Ishikawa (cell line): ENCODE results near the gene C19orf44.

Experiments used
- CEBPB ChIP-seq: IDR thresholded peaks from 2 replicates; pipeline ENCODE4 v1.6.1; 2012
- CREB1 ChIP-seq: IDR thresholded peaks from 2 replicates; pipeline ENCODE4 v1.6.1; 2012; ENCODE audit warnings: low read depth
- EGR1 ChIP-seq: IDR thresholded peaks from 2 replicates; pipeline ENCODE4 v1.6.1; 2012
- EP300 ChIP-seq: IDR thresholded peaks from 2 replicates; pipeline ENCODE4 v1.6.1; 2012; ENCODE audit warnings: borderline replicate concordance
- FOXM1 ChIP-seq: IDR thresholded peaks from 2 replicates; pipeline ENCODE4 v1.6.1; 2012; ENCODE audit warnings: low read depth, borderline replicate concordance
- NFIC ChIP-seq: IDR thresholded peaks from 2 replicates; pipeline ENCODE4 v1.6.1; 2012
- RAD21 ChIP-seq: IDR thresholded peaks from 2 replicates; pipeline ENCODE4 v1.6.1; 2012; ENCODE audit warnings: low read depth
- TAF1 ChIP-seq: IDR thresholded peaks from 2 replicates; pipeline ENCODE4 v1.6.1; 2012; ENCODE audit warnings: low read depth, mild to moderate bottlenecking
- TCF12 ChIP-seq: IDR thresholded peaks from 2 replicates; pipeline ENCODE4 v1.6.1; 2012; ENCODE audit warnings: low read depth
- TEAD4 ChIP-seq: IDR thresholded peaks from 2 replicates; pipeline ENCODE4 v1.6.1; 2012
- YY1 ChIP-seq: IDR thresholded peaks from 2 replicates; pipeline ENCODE4 v1.6.1; 2012; ENCODE audit warnings: low read depth
- TF ChIP-seq, protein P1 (sequence below): IDR thresholded peaks from 2 replicates; pipeline ENCODE4 v1.6.1; 2012
- TF ChIP-seq, protein P2 (sequence below): IDR thresholded peaks from 2 replicates; pipeline ENCODE4 v1.6.1; 2012; ENCODE audit warnings: low read depth, mild to moderate bottlenecking
- TF ChIP-seq, protein P3 (sequence below): IDR thresholded peaks from 2 replicates; pipeline ENCODE4 v1.6.1; 2012

DNA sequence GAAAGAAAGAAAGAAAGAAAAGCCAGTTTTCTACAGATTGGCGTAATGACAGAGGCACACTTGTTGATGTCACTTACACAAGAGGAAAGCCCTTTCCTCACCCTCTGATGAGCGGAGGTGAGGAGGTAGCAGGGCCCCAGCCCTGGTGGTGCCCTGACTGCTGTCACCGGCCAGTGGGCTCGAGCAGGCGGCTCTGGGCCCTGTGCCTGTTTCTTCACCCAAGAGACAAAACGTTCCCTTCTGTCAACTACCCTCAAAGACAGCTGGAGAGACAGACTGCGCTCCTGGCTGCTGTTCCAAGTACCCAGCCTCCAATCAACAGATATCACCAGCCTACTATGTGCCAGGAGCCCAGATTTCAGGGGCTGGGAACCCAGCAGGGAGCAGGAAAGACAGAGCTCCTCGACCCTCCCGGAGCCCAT lies 34.6 kb upstream of the C19orf44 start:
- TF ChIP-seq FOXM1 (no peak), RAD21 (no peak), EGR1 (no peak), CEBPB (no peak), YY1 (no peak), EP300 (no peak), TAF1 (no peak), TEAD4 (no peak), NFIC (no peak), CREB1 (no peak), TCF12 (no peak)
- TF ChIP-seq, protein P1, sequence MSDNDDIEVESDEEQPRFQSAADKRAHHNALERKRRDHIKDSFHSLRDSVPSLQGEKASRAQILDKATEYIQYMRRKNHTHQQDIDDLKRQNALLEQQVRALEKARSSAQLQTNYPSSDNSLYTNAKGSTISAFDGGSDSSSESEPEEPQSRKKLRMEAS, result no peak
- TF ChIP-seq, protein P2, sequence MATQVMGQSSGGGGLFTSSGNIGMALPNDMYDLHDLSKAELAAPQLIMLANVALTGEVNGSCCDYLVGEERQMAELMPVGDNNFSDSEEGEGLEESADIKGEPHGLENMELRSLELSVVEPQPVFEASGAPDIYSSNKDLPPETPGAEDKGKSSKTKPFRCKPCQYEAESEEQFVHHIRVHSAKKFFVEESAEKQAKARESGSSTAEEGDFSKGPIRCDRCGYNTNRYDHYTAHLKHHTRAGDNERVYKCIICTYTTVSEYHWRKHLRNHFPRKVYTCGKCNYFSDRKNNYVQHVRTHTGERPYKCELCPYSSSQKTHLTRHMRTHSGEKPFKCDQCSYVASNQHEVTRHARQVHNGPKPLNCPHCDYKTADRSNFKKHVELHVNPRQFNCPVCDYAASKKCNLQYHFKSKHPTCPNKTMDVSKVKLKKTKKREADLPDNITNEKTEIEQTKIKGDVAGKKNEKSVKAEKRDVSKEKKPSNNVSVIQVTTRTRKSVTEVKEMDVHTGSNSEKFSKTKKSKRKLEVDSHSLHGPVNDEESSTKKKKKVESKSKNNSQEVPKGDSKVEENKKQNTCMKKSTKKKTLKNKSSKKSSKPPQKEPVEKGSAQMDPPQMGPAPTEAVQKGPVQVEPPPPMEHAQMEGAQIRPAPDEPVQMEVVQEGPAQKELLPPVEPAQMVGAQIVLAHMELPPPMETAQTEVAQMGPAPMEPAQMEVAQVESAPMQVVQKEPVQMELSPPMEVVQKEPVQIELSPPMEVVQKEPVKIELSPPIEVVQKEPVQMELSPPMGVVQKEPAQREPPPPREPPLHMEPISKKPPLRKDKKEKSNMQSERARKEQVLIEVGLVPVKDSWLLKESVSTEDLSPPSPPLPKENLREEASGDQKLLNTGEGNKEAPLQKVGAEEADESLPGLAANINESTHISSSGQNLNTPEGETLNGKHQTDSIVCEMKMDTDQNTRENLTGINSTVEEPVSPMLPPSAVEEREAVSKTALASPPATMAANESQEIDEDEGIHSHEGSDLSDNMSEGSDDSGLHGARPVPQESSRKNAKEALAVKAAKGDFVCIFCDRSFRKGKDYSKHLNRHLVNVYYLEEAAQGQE, result no peak
- TF ChIP-seq, protein P3, sequence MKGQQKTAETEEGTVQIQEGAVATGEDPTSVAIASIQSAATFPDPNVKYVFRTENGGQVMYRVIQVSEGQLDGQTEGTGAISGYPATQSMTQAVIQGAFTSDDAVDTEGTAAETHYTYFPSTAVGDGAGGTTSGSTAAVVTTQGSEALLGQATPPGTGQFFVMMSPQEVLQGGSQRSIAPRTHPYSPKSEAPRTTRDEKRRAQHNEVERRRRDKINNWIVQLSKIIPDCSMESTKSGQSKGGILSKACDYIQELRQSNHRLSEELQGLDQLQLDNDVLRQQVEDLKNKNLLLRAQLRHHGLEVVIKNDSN, result no peak
